Measurements from ENCODE around the gene GSAP. TPM values are rescaled to one million over a fixed set of nuclear protein-coding genes. Genes with fewer than 3 reads are reported as not detected.

Gene GSAP
- total RNA-seq, 1 donor from 2014 or later, result 2.1 TPM

- Mint-ChIP-seq H3K4me3 (no peak overlapping the region), H3K27me3 (ENCODE audit: low read depth) (peaks cover 15% of the 10 kb centered on the region), H3K27ac (ENCODE audit: unreplicated experiment) (no peak overlapping the region), H3K4me1 (peaks cover 28% of the 10 kb centered on the region), H3K9me3 (no peaks in the 10 kb centered on the region), H3K36me3 (ENCODE audit: low read depth) (no peaks in the 10 kb centered on the region)
- no peak for DNase-seq (ENCODE audit: low read depth, low spot score)
- no peak for TF ChIP-seq CTCF (conservative IDR thresholded peaks at IDR 0.05)
Observed at GRCh38 chr7:77420986-77421672, 5.0 kb upstream of the GSAP start.

GRCh38 chr7:77420438-77420837 lies 4.3 kb upstream of the GSAP start:
- TF ChIP-seq CTCF (conservative IDR thresholded peaks at IDR 0.05), result no peak
- no peak overlapping the region for H3K4me3 Mint-ChIP-seq
- no peaks in the 10 kb centered on the region for H3K9me3 Mint-ChIP-seq
- no peak overlapping the region for H3K27ac Mint-ChIP-seq (ENCODE audit: unreplicated experiment)
- no peaks in the 10 kb centered on the region for H3K36me3 Mint-ChIP-seq (ENCODE audit: low read depth)
- peaks cover 18% of the 10 kb centered on the region for H3K27me3 Mint-ChIP-seq (ENCODE audit: low read depth)
- DNase-seq (ENCODE audit: low read depth, low spot score), result no peak
- peaks cover 21% of the 10 kb centered on the region for H3K4me1 Mint-ChIP-seq

- H3K4me1 Mint-ChIP-seq, result peaks cover 21% of the 10 kb centered on the region
- no peaks in the 10 kb centered on the region for H3K9me3 Mint-ChIP-seq
- H3K27ac Mint-ChIP-seq (ENCODE audit: unreplicated experiment), result no peak overlapping the region
- H3K36me3 Mint-ChIP-seq (ENCODE audit: low read depth), result no peaks in the 10 kb centered on the region
- DNase-seq (ENCODE audit: low read depth, low spot score), result no peak
- H3K27me3 Mint-ChIP-seq (ENCODE audit: low read depth), result peaks cover 29% of the 10 kb centered on the region
- no peak for TF ChIP-seq CTCF (conservative IDR thresholded peaks at IDR 0.05)
- H3K4me3 Mint-ChIP-seq, result no peak overlapping the region
Observed at GRCh38 chr7:77419102-77419501, 3.0 kb upstream of the GSAP start.

GRCh38 chr7:77417801-77418200 lies 1.7 kb upstream of the GSAP start:
- H3K27me3 Mint-ChIP-seq (ENCODE audit: low read depth), result peaks cover 35% of the 10 kb centered on the region
- no peak for TF ChIP-seq CTCF (conservative IDR thresholded peaks at IDR 0.05)
- H3K27ac Mint-ChIP-seq (ENCODE audit: unreplicated experiment), result no peak overlapping the region
- no peaks in the 10 kb centered on the region for H3K9me3 Mint-ChIP-seq
- H3K4me1 Mint-ChIP-seq, result peaks cover 20% of the 10 kb centered on the region
- no peak for DNase-seq (ENCODE audit: low read depth, low spot score)
- H3K36me3 Mint-ChIP-seq (ENCODE audit: low read depth), result no peaks in the 10 kb centered on the region
- H3K4me3 Mint-ChIP-seq, result peak overlapping the region; percentile 85

- H3K4me3 Mint-ChIP-seq, result peak overlapping the region; percentile 85
- H3K4me1 Mint-ChIP-seq, result peaks cover 13% of the 10 kb centered on the region
- H3K27me3 Mint-ChIP-seq (ENCODE audit: low read depth), result peaks cover 35% of the 10 kb centered on the region
- no peaks in the 10 kb centered on the region for H3K9me3 Mint-ChIP-seq
- no peak for DNase-seq (ENCODE audit: low read depth, low spot score)
- H3K36me3 Mint-ChIP-seq (ENCODE audit: low read depth), result no peaks in the 10 kb centered on the region
- no peak overlapping the region for H3K27ac Mint-ChIP-seq (ENCODE audit: unreplicated experiment)
- TF ChIP-seq CTCF (conservative IDR thresholded peaks at IDR 0.05), result peak; percentile 5
Observed at GRCh38 chr7:77416621-77417371, 647 bp upstream of the GSAP start.

All from neural crest cell (in vitro differentiated cells).